ENCODE data around the gene AQP6.
"Not testable (repeated sequence)": the region's sequence is repeated elsewhere in the genome, so short reads cannot be mapped to it uniquely, and the experiment has no call there.

The AQP6 gene

GRCh38 chr12:49970658-49971057 is 2.1 kb upstream of the AQP6 start:
- no peak for DNase-seq (ENCODE audit: low read depth)

- DNase-seq (ENCODE audit: low read depth), result no peak
Measured at GRCh38 chr12:49971141-49971540, 1.6 kb upstream of the AQP6 start.

GRCh38 chr12:49972129-49972528 is 618 bp upstream of the AQP6 start:
- no peak for DNase-seq (ENCODE audit: low read depth)

GRCh38 chr12:49973361-49973830 is 649 bp downstream of the AQP6 start:
- no peak for DNase-seq (ENCODE audit: low read depth)

GRCh38 chr12:49974231-49974675 is 1.5 kb downstream of the AQP6 start:
- peak; percentile 64 for DNase-seq (ENCODE audit: low read depth)

- no peak for DNase-seq (ENCODE audit: low read depth)
Measured at GRCh38 chr12:49974677-49975317, 2.0 kb downstream of the AQP6 start.

- no peak for DNase-seq (ENCODE audit: low read depth)
Measured at GRCh38 chr12:49975318-49975761, 2.6 kb downstream of the AQP6 start.

- DNase-seq (ENCODE audit: low read depth), result no peak
Measured at GRCh38 chr12:49976557-49976956, 3.8 kb downstream of the AQP6 start.

- no peak for DNase-seq (ENCODE audit: low read depth)
Measured at GRCh38 chr12:49978125-49978524, 5.4 kb downstream of the AQP6 start.

GRCh38 chr12:49979016-49979586 is 6.4 kb downstream of the AQP6 start:
- DNase-seq (ENCODE audit: low read depth), result no peak

GRCh38 chr12:49979791-49980190 is 7.0 kb downstream of the AQP6 start:
- no peak for DNase-seq (ENCODE audit: low read depth)

GRCh38 chr12:49980501-49981349 is 8.0 kb downstream of the AQP6 start:
- DNase-seq (ENCODE audit: low read depth), result no peak

GRCh38 chr12:49982246-49983087 is 9.7 kb downstream of the AQP6 start:
- no peak for DNase-seq (ENCODE audit: low read depth)

GRCh38 chr12:49983892-49984291 is 11.1 kb downstream of the AQP6 start:
- DNase-seq (ENCODE audit: low read depth), result peak; percentile 70

GRCh38 chr12:49984476-49985359 is 12.0 kb downstream of the AQP6 start:
- no peak for DNase-seq (ENCODE audit: low read depth)

- no peak for DNase-seq (ENCODE audit: low read depth)
Measured at GRCh38 chr12:49985981-49986380, 13.2 kb downstream of the AQP6 start.

GRCh38 chr12:49986476-49986875 is 13.7 kb downstream of the AQP6 start:
- DNase-seq (ENCODE audit: low read depth), result not testable (repeated sequence)

- no peak for DNase-seq (ENCODE audit: low read depth)
Measured at GRCh38 chr12:49987625-49988303, 15.0 kb downstream of the AQP6 start.

GRCh38 chr12:49989400-49989799 is 16.7 kb downstream of the AQP6 start:
- not testable (repeated sequence) for DNase-seq (ENCODE audit: low read depth)

GRCh38 chr12:49990273-49990672 is 17.5 kb downstream of the AQP6 start:
- DNase-seq (ENCODE audit: low read depth), result peak; percentile 31

Data from stromal cell of bone marrow (primary cell).